ENCODE measurements around the gene LRRC37A2. TPM values are rescaled to one million over a fixed set of nuclear protein-coding genes. Genes with fewer than 3 reads are reported as not detected.
"Not testable (repeated sequence)": the region's sequence is repeated elsewhere in the genome, so short reads cannot be mapped to it uniquely, and the experiment has no call there.

The LRRC37A2 gene
- 10 to 100 TPM in 1 of 4 donors, 1 to 10 TPM in 3; 3.6 to 11.2 (median 7.0) TPM for total RNA-seq

DNA sequence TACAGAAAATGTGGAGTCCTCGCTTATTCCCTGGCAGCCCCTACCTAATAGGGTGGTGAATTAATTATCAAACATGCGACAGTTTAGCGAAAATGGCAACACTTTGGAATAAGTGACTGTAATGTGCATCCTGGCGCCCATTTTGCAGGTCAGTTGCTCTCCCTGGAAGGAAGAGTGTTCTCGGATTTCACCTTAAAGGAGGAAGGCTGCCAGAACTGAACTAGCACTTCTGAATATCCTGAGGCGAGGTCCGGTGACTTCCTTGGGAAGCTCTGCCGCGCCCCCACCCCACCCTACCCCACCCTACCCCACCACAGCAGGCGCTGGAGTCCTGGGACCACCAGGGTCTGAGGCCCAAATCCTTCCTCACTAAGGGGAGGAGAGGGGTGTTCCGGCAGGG lies at the start of gene LRRC37A2:
LRRC37A2 (plus strand) TSS at position 301 of the 400 bp plus-strand sequence. CDS start 245 bp downstream, outside the sequence.
- no CpG with 5 or more reads among the region's 11 CpGs for WGBS
- H3K4me3 ChIP-seq; H3K36me3 ChIP-seq; H3K27me3 ChIP-seq; H3K4me1 ChIP-seq; H3K27ac ChIP-seq (replicated peaks in 1 of 4); intact Hi-C loops (cut with DNase I); H3K9me3 ChIP-seq; DNase-seq (ENCODE audit: extremely low spot score): not testable (repeated sequence)

GRCh38 chr17:46467618-46468017 lies 44.6 kb upstream of the LRRC37A2 start:
- H3K36me3 ChIP-seq; H3K4me3 ChIP-seq; DNase-seq (ENCODE audit: extremely low spot score); H3K27me3 ChIP-seq; H3K4me1 ChIP-seq; intact Hi-C loops (cut with DNase I); H3K27ac ChIP-seq (replicated peaks in 1 of 4); H3K9me3 ChIP-seq: not testable (repeated sequence)
- WGBS = no CpG with 5 or more reads among the region's 5 CpGs

GRCh38 chr17:46474489-46474888 lies 37.8 kb upstream of the LRRC37A2 start:
- intact Hi-C loops (cut with DNase I); H3K36me3 ChIP-seq; H3K27me3 ChIP-seq; DNase-seq (ENCODE audit: extremely low spot score); H3K4me3 ChIP-seq; H3K4me1 ChIP-seq; H3K27ac ChIP-seq (replicated peaks in 1 of 4); H3K9me3 ChIP-seq: not testable (repeated sequence)
- no CpG with 5 or more reads among the region's 3 CpGs for WGBS

DNA sequence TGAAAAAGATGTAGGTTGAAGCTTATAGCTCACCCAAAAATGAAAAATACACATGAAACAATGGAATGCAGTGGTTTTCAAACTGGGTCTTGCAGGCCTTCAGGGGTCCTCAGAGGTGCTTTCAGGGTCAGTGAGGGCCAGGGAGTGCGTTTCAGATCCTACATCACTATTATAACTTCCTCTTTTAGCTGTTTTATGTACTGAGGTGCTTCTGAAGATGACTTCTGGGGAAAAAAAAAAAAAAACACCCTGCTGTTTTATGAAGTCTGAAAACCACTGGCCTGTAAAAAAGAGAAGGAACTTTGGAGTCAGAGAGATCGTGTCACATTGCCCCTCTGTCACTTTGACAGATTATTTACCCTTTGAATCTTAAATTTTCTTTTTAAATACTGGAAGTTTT lies 36.7 kb upstream of the LRRC37A2 start:
- H3K27ac ChIP-seq (replicated peaks in 1 of 4); H3K9me3 ChIP-seq; H3K4me3 ChIP-seq; H3K4me1 ChIP-seq; H3K27me3 ChIP-seq; intact Hi-C loops (cut with DNase I); DNase-seq (ENCODE audit: extremely low spot score); H3K36me3 ChIP-seq: not testable (repeated sequence)
- WGBS = no CpG with 5 or more reads among the region's 2 CpGs

DNA sequence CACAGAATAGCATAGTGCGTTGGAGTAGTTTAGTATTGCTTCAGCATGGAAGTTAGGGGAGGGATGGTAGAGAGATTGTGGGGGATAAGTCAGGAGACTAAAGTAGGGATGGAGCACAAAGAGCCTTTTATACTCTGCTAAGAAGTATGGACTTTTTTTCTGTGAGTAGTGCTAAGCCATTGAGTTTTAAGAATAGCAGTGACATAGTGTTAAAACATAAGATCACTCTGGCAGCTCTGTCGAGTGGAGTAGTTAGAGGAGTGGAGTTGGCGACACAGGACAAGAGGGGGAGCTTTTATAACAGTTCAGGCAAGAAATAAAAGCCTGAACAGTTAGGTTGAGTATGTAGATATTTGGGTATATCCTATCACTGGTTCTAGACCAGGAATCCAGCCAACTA lies 33.4 kb upstream of the LRRC37A2 start:
- DNase-seq (ENCODE audit: extremely low spot score); H3K27ac ChIP-seq (replicated peaks in 1 of 4); H3K27me3 ChIP-seq; H3K4me1 ChIP-seq; intact Hi-C loops (cut with DNase I); H3K36me3 ChIP-seq; H3K4me3 ChIP-seq; H3K9me3 ChIP-seq: not testable (repeated sequence)
- no CpG with 5 or more reads among the region's 3 CpGs for WGBS

DNA sequence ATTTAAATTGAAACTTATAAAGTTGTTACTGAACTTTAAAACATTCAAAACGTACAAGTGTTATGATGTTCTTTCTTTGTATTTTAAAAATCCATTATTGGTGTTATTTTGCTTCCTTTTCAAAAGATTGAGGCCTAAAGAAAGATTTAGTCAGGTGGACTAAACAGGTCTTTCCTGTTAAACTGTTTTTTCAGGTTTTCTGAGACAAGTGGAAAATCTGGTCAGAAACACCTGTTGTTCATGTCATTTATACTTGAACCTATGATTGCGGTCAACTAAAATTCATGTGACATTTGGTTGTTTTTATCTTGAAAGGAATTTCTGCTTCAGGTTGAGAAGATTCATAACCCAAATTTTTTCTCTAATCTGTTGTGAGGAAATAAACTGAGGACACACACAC lies 31.0 kb upstream of the LRRC37A2 start:
- H3K27ac ChIP-seq (replicated peaks in 1 of 4); H3K27me3 ChIP-seq; H3K4me1 ChIP-seq; intact Hi-C loops (cut with DNase I); H3K4me3 ChIP-seq; H3K36me3 ChIP-seq; DNase-seq (ENCODE audit: extremely low spot score); H3K9me3 ChIP-seq: not testable (repeated sequence)
- WGBS = no CpG with 5 or more reads among the region's 2 CpGs

DNA sequence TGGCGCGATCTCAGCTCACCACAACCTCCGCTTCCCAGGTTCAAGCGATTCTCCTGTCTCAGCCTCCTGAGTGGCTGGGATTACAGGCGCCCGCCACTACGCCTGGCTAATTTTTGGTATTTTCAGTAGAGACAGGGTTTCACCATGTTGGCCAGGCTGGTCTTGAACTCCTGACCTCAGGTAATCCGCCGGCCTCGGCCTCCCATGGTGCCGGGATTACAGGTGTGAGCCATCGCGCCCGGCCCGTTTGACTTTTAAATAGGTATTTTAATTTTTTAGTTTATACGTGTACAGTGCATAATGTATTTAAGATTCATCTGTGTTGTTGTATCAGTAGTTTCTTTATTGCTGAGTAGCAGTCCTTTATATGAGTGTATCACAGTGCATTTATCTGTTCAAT lies 20.2 kb upstream of the LRRC37A2 start:
- intact Hi-C loops (cut with DNase I); H3K4me3 ChIP-seq; H3K27ac ChIP-seq (replicated peaks in 1 of 4); DNase-seq (ENCODE audit: extremely low spot score); H3K27me3 ChIP-seq; H3K36me3 ChIP-seq; H3K9me3 ChIP-seq; H3K4me1 ChIP-seq: not testable (repeated sequence)
- WGBS = 95% methylated on average over 12 of the region's 16 CpGs

DNA sequence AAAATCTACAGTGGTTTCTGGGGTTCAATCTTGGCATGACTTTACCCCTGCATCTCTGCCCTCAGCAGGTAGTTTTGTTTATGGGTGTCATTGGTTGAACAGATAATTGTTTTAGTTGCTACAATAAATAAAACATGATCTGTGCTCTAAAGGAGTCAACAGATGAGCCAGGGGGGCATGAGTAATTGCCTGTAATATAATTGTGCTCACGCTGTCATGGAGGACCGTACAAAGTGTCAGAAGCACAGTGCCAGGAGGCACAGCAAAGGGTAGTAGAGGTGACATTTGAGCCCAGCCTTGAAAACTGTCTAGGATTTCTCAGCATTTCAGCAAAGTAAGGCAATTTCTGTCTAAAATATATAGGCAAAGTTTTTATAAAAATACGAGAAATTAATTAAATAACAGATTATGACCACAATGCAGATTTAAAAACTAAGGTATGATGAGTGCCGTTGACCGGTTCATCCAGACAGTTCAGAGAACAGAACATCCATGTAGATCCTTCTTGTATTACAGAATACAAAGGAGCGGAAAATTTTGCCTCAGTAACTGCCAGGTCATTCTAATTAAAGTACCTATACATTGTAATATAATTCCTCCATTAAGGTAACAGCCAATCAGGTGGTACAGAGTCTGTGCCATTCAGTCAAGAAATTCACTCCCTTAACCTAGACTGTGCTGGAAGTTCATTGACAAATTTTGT lies 12.7 kb upstream of the LRRC37A2 start:
- H3K27ac ChIP-seq (replicated peaks in 1 of 4); H3K4me1 ChIP-seq; H3K4me3 ChIP-seq; H3K36me3 ChIP-seq; H3K27me3 ChIP-seq; H3K9me3 ChIP-seq; intact Hi-C loops (cut with DNase I): not testable (repeated sequence)
- no CpG with 5 or more reads among the region's 6 CpGs for WGBS
- DNase-seq (ENCODE audit: extremely low spot score) = peak; percentile 7

GRCh38 chr17:46505896-46506295 lies 6.4 kb upstream of the LRRC37A2 start:
- H3K36me3 ChIP-seq; DNase-seq (ENCODE audit: extremely low spot score); H3K27me3 ChIP-seq; H3K4me1 ChIP-seq; H3K4me3 ChIP-seq; H3K9me3 ChIP-seq; intact Hi-C loops (cut with DNase I); H3K27ac ChIP-seq (replicated peaks in 1 of 4): not testable (repeated sequence)
- WGBS = 100% methylated on average over 5 of the region's 7 CpGs

GRCh38 chr17:46534716-46535115 lies 22.4 kb downstream of the LRRC37A2 start:
- intact Hi-C loops (cut with DNase I); H3K36me3 ChIP-seq; H3K27me3 ChIP-seq; H3K9me3 ChIP-seq; H3K27ac ChIP-seq (replicated peaks in 1 of 4); H3K4me1 ChIP-seq; H3K4me3 ChIP-seq: not testable (repeated sequence)
- peak; percentile 4 for DNase-seq (ENCODE audit: extremely low spot score)
- no CpG with 5 or more reads among the region's 22 CpGs for WGBS

DNA sequence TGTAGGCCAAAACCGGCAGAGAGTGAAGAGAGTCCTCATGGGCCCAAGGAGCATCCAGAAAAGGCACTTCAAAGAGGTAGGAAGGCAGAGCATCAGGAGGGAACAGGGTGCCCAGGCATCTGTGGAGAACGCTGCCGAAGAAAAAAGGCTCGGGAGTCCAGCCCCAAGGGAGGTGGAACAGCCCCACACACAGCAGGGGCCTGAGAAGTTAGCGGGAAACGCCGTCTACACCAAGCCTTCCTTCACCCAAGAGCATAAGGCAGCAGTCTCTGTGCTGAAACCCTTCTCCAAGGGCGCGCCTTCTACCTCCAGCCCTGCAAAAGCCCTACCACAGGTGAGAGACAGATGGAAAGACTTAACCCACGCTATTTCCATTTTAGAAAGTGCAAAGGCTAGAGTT lies 36.3 kb downstream of the LRRC37A2 start:
- H3K9me3 ChIP-seq; H3K36me3 ChIP-seq; DNase-seq (ENCODE audit: extremely low spot score); H3K4me3 ChIP-seq; H3K4me1 ChIP-seq; H3K27me3 ChIP-seq; intact Hi-C loops (cut with DNase I); H3K27ac ChIP-seq (replicated peaks in 1 of 4): not testable (repeated sequence)
- WGBS = 91% methylated on average over 9 of the region's 10 CpGs

DNA sequence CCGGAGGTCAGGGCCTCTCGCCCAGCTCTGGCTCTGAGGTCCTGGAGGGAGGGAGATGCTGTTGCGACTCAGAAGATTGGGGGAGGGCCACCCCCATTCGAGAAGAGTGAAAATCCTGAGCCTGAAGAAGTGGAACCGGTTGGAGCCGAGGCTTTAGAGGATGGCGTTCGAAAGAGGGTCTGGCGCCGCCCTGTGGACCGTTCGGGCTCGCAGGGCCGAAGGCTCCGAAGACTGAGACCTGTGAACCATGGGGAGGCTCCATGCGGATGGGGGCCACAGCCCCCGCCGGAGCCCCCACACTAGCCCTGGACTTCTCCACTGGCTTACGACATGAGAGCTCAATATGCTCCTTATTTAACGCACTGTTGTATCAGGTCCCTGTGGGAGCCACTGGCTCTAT lies 46.9 kb downstream of the LRRC37A2 start:
- WGBS = no CpG with 5 or more reads among the region's 20 CpGs
- H3K4me3 ChIP-seq; intact Hi-C loops (cut with DNase I); DNase-seq (ENCODE audit: extremely low spot score); H3K9me3 ChIP-seq; H3K4me1 ChIP-seq; H3K27me3 ChIP-seq; H3K27ac ChIP-seq (replicated peaks in 1 of 4); H3K36me3 ChIP-seq: not testable (repeated sequence)

GRCh38 chr17:46560048-46560447 lies 47.8 kb downstream of the LRRC37A2 start:
- H3K36me3 ChIP-seq; H3K9me3 ChIP-seq; intact Hi-C loops (cut with DNase I); H3K4me3 ChIP-seq; DNase-seq (ENCODE audit: extremely low spot score); H3K4me1 ChIP-seq; H3K27ac ChIP-seq (replicated peaks in 1 of 4); H3K27me3 ChIP-seq: not testable (repeated sequence)
- no CpG with 5 or more reads among the region's 3 CpGs for WGBS

Data from esophagus muscularis mucosa (tissue), 4 donors.